Activated naive CD4-positive, alpha-beta T cell treated with anti-CD3 and anti-CD28 coated beads for 36 hours (primary cell): ENCODE data around the gene ACOT6. TPM values are rescaled to one million over a fixed set of nuclear protein-coding genes. Genes with fewer than 3 reads are reported as not detected.

Experiments
- CTCF ChIA-PET: fragments of 350-600 bp; sonication (Branson Sonifier 250); formaldehyde crosslinking; loops from one replicate; lab custom pipeline; 2021; ENCODE audit warnings: antibody characterized with exemption; lab: Charles Lee
- DNase-seq: peaks from one replicate; pipeline ENCODE4 v3.0.0-alpha.2; 2020
- H3K27ac Mint-ChIP-seq: one replicate; pipeline ENCODE4 v1.8.0; 2021; ENCODE audit warnings: mild to moderate bottlenecking, mixed read lengths
- H3K27me3 Mint-ChIP-seq: one replicate; pipeline ENCODE4 v1.8.0; 2021; ENCODE audit warnings: low read depth, mixed read lengths
- H3K36me3 Mint-ChIP-seq: one replicate; pipeline ENCODE4 v1.8.0; 2021; ENCODE audit warnings: low read depth, mixed read lengths
- H3K4me1 Mint-ChIP-seq: one replicate; pipeline ENCODE4 v1.8.0; 2021; ENCODE audit warnings: low read depth, mixed read lengths
- H3K4me3 Mint-ChIP-seq: one replicate; pipeline ENCODE4 v1.8.0; 2021; ENCODE audit warnings: mild to moderate bottlenecking, moderate library complexity, mixed read lengths
- H3K9me3 Mint-ChIP-seq: one replicate; pipeline ENCODE4 v1.8.0; 2021; ENCODE audit warnings: mixed read lengths
- intact Hi-C: fragments of 100-400 bp; cut with micrococcal nuclease; formaldehyde crosslinking; loops from one replicate; pipeline ENCODE4 v1.15.1; 2023
- total RNA-seq, 2 experiments: library from RNA; stranded (reverse); gene quantifications; one replicate each; pipeline ENCODE4 v1.2.3, GENCODE V29; 2021

The ACOT6 gene
- total RNA-seq, 2 experiments from 2014 or later = not detected

DNA sequence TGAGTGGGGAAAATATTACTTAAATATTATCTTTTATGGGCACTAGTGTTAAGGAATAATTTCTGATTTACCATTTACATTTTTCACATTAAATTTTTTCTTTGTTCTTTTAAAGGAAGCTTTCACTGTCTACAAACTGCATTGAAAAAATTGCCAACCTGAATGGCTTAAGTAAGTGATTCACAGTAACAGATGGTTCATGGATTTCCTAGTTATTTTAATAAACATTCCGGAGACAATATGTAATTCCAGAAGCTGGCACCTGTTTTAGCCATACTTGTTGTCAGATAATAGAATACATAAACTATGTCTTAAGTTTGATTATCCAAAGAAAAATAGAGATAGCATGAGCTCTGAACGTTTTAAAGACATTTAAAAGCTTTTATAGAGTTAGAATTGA lies 49.6 kb downstream of the ACOT6 start:
- Mint-ChIP-seq H3K4me1 (peaks cover 2% of the 10 kb centered on the region), H3K9me3 (no peaks in the 10 kb centered on the region), H3K36me3 (peaks cover 8% of the 10 kb centered on the region), H3K4me3 (no peak overlapping the region), H3K27me3 (no peaks in the 10 kb centered on the region), H3K27ac (no peak overlapping the region)
- DNase-seq = no peak
- intact Hi-C loops = no loop called here
- CTCF ChIA-PET = no interaction called here

DNA sequence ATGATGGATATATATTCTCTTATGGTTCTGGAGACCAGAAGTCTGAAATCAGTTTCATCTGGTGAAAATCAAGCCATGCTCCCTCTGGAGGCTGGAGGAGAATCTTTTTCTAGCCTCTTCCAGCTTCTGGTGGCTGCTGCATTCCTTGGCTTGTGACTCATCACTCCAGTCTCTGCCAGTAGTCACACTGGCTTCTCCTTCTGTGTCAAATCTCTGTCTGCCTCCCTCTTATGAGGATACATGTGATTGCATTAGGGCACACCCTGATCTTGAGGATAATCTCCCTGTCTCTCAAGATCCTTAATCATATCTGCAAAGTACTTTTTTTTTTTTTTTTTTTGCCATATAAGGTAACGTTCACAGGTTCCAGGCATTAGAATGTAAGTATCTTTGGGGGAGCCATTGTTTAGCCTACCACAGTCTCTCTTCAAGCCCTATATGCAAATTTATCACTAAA lies 50.2 kb downstream of the ACOT6 start:
- H3K36me3 Mint-ChIP-seq = peaks cover 8% of the 10 kb centered on the region
- DNase-seq = no peak
- H3K4me3 Mint-ChIP-seq = no peak overlapping the region
- CTCF ChIA-PET = interaction anchor here (0.6 kb wide), 1 partner anchor 163 kb away, joined by 5 read pairs; no protein-coding TSS in a partner anchor
- H3K9me3 Mint-ChIP-seq = no peaks in the 10 kb centered on the region
- H3K27me3 Mint-ChIP-seq = no peaks in the 10 kb centered on the region
- intact Hi-C loops = no loop called here
- H3K27ac Mint-ChIP-seq = no peak overlapping the region
- peaks cover 2% of the 10 kb centered on the region for H3K4me1 Mint-ChIP-seq

DNA sequence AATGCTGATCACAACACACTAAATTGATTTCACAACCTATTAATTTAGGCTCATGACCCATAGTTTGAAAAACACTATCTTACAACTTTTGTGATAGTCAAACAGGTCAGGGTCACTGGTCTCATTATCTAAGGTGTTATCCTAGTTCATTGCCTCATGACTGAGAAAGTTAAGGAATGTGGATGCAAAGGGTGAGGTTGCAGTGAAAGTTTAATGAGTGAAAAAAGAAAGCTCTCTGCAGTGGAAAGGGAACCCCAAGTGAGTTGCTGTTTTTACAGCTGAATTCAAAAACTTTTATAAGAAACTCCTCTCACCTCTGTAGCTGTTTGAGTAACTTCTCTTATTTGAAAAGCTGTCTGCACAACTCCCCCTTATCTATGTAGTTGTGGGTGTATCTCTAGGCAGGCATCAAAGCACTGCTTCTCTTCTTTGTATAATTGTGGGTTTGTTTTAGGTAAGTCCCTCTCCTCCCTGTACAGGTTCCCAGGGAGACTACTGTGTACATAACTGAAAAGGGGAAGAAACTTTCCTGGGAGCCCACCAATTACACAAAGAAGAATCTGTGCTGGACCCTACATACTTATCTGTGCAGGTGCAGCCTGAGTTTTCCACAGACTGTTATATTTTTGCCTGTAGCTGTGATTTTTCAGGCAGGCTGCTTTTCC lies 51.4 kb downstream of the ACOT6 start:
- H3K4me1 Mint-ChIP-seq = peaks cover 2% of the 10 kb centered on the region

DNA sequence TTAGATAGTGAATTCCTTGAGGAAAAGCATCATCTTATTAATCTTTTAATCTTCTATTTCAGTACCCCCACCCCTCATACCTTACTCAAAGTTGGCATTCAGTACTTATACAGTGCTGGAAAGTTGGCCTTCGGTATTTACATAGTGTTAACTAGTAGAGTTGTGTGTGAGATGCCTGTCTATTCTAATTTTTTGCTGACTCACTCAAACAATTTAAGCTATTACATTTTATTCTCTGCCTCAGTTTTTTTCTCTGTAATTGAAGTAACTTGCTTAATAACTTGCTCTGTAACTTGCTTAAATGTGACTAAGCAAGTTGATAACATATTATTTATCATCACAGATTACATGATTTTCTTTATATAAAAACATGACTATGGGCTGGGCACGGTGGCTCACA lies 52.8 kb downstream of the ACOT6 start:
- Mint-ChIP-seq H3K36me3 (peaks cover 8% of the 10 kb centered on the region), H3K27me3 (no peaks in the 10 kb centered on the region), H3K27ac (no peak overlapping the region), H3K4me1 (peaks cover 2% of the 10 kb centered on the region), H3K4me3 (no peak overlapping the region), H3K9me3 (no peaks in the 10 kb centered on the region)
- CTCF ChIA-PET = interaction anchor here (0.6 to 1.6 kb wide), 2 partner anchors 32 to 38 kb away, joined by 3 read pairs; no protein-coding TSS in a partner anchor
- no peak for DNase-seq
- intact Hi-C loops = no loop called here

More for the DNA sequence above, 51.4 kb downstream of the ACOT6 start:
- Mint-ChIP-seq H3K27me3 (no peaks in the 10 kb centered on the region), H3K27ac (no peak overlapping the region), H3K36me3 (peaks cover 8% of the 10 kb centered on the region), H3K4me3 (no peak overlapping the region), H3K9me3 (no peaks in the 10 kb centered on the region)
- intact Hi-C loops = no loop called here
- CTCF ChIA-PET = interaction anchor here (0.6 kb wide), 1 partner anchor 13 kb away, joined by 3 read pairs; no protein-coding TSS in a partner anchor
- DNase-seq = no peak

DNA sequence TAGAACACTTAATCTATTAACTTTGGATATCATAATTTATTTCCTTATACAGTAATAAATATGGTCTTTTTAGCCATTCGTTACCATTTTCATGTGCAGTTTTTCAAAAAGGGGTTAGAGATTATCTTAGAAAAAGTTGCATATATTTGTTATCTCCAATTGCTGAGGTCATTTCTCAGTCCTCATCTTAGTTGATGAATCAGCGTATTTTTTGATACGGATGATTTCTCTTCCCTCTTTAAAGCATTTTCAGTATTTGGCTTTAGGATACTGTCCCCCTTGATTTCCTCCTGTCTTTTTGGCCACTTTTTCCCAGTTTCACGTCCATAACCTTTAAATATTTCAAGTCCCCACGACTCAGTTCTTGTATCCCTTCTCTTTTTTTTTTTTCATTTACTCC lies 54.3 kb downstream of the ACOT6 start:
- Mint-ChIP-seq H3K36me3 (peaks cover 5% of the 10 kb centered on the region), H3K9me3 (no peaks in the 10 kb centered on the region), H3K27me3 (no peaks in the 10 kb centered on the region), H3K27ac (no peak overlapping the region), H3K4me1 (peaks cover 2% of the 10 kb centered on the region), H3K4me3 (no peak overlapping the region)
- intact Hi-C loops = no loop called here
- DNase-seq = no peak
- CTCF ChIA-PET = no interaction called here

DNA sequence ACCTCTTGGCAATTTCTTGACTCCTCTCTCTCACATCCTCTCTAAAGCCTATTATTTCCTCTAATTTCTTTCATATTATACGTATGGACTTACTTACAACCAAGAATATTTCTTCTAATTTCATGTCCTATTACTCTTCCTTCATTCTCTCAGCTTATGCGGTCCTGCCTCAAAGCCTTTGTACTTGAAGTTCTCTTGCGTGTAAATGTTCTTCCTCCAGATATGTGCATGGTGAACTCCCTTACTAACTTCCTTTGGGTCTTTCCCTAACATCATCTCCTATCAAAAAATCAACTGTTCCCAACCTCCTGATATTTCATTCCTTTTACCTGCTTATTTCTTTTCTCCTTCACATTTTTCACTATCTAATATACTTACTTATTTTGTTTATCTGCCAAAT lies 55.5 kb downstream of the ACOT6 start:
- DNase-seq = no peak
- H3K4me3 Mint-ChIP-seq = no peak overlapping the region
- CTCF ChIA-PET = no interaction called here
- intact Hi-C loops = no loop called here
- H3K36me3 Mint-ChIP-seq = peaks cover under 1% of the 10 kb centered on the region
- H3K4me1 Mint-ChIP-seq = peaks cover 2% of the 10 kb centered on the region
- no peaks in the 10 kb centered on the region for H3K9me3 Mint-ChIP-seq
- H3K27me3 Mint-ChIP-seq = no peaks in the 10 kb centered on the region
- H3K27ac Mint-ChIP-seq = no peak overlapping the region

Other genes starting within 250 kb of the ACOT6 start
- gene NUMB, start 154.0 kb upstream of the ACOT6 start, total RNA-seq = 10 to 100 TPM; 24.2 to 26.4 TPM
- gene RIOX1, start 121.6 kb upstream of the ACOT6 start, total RNA-seq = 1 to 10 TPM; 8.1 to 8.9 TPM
- gene ACOT1, start 75.4 kb upstream of the ACOT6 start, total RNA-seq = under 1 TPM; 0.72 to 0.79 TPM
- not detected for gene HEATR4, start 53.6 kb upstream of the ACOT6 start, total RNA-seq
- 1 to 10 TPM; 2.9 to 3.3 TPM for gene ACOT2, start 43.3 kb upstream of the ACOT6 start, total RNA-seq
- gene ACOT4, start 20.6 kb upstream of the ACOT6 start, total RNA-seq = 1 to 10 TPM; 1.4 to 1.7 TPM
- 1 to 10 TPM; 4.4 TPM for gene DNAL1, start 32.5 kb downstream of the ACOT6 start, total RNA-seq
- 10 to 100 TPM; 18.5 to 19.2 TPM for gene PNMA1, start 101.9 kb downstream of the ACOT6 start, total RNA-seq
- 10 to 100 TPM; 10.7 to 14.1 TPM for gene PTGR2, start 239.3 kb downstream of the ACOT6 start, total RNA-seq